K562 (cell line): ENCODE measurements around the gene PRRC2A. TPM values are rescaled to one million over a fixed set of nuclear protein-coding genes. Genes with fewer than 3 reads are reported as not detected.

ENCODE experiments used
- ARNT ChIP-seq, 2 experiments: fragments of 450-650 bp; IDR thresholded peaks; 2 replicates each; pipeline ENCODE4 v1.6.1; 2016; ENCODE audit warnings: mild to moderate bottlenecking in 1 of 2
- ATF1 ChIP-seq, 2 experiments: fragments of 450-650 bp in 1 of 2; IDR thresholded peaks; 2 replicates each; pipeline ENCODE4 v1.6.1; 2016; ENCODE audit warnings: missing compliant biosample characterization in 1 of 2, missing genetic modification characterization in 1 of 2
- CTBP1 ChIP-seq: fragments of 450-650 bp; IDR thresholded peaks from 2 replicates; pipeline ENCODE4 v1.6.1; 2016; ENCODE audit warnings: borderline replicate concordance
- ETV5 ChIP-seq: sonication (generic); formaldehyde crosslinking; IDR thresholded peaks from 2 replicates; pipeline ENCODE4 v1.4.0; 2020; ENCODE audit warnings: low read depth, mild to moderate bottlenecking, missing genetic modification reagents
- FOXK1 ChIP-seq: sonication (generic); formaldehyde crosslinking; IDR thresholded peaks from 2 replicates; pipeline ENCODE4 v1.8.0; 2022; ENCODE audit warnings: missing genetic modification reagents, mild to moderate bottlenecking, borderline replicate concordance
- HCFC1 ChIP-seq: IDR thresholded peaks from 2 replicates; pipeline ENCODE4 v1.6.1; 2012; ENCODE audit warnings: low read depth, low read length, improper control_type of control experiment
- JUN ChIP-seq, 2 experiments: sonication (generic) in 1 of 2; formaldehyde crosslinking in 1 of 2; IDR thresholded peaks; 2 replicates each; pipeline versions ENCODE4 v1.6.1 to v1.8.0; 2012 to 2022; ENCODE audit warnings: borderline replicate concordance in 2 of 2, mild to moderate bottlenecking in 2 of 2, improper control_type of control experiment in 1 of 2, low read depth in 1 of 2, low read length in 1 of 2, missing genetic modification reagents in 1 of 2
- MNT ChIP-seq, 2 experiments: fragments of 450-650 bp; conservative IDR thresholded peaks; 2 replicates each; pipeline ENCODE4 v1.6.1; 2017; ENCODE audit warnings: mild to moderate bottlenecking in 2 of 2, moderate library complexity in 2 of 2
- NBN ChIP-seq: fragments of 450-650 bp; IDR thresholded peaks from 2 replicates; pipeline ENCODE4 v1.6.1; 2016; ENCODE audit warnings: low read depth, mild to moderate bottlenecking
- NFIX ChIP-seq: fragments of 250-450 bp; sonication (Bioruptor Pico); IDR thresholded peaks from 2 replicates; pipeline ENCODE4 v1.4.0; 2020; ENCODE audit warnings: low read depth, mild to moderate bottlenecking, moderate library complexity
- NONO ChIP-seq, 2 experiments: fragments of 200-400 bp in 1 of 2; fragments of 450-650 bp in 1 of 2; formaldehyde crosslinking in 1 of 2; IDR thresholded peaks; 2 replicates each; pipeline ENCODE4 v1.6.1; 2017; ENCODE audit warnings: low read depth in 2 of 2, mild to moderate bottlenecking in 2 of 2, moderate library complexity in 2 of 2, low read length in 1 of 2
- STAG1 ChIP-seq: sonication (generic); formaldehyde crosslinking; IDR thresholded peaks from 2 replicates; pipeline ENCODE4 v1.5.0; 2020; ENCODE audit warnings: missing genetic modification reagents, borderline replicate concordance
- TBP ChIP-seq: optimal IDR thresholded peaks from 2 replicates; pipeline ENCODE3; 2011; ENCODE audit warnings: low read depth, low read length, improper control_type of control experiment
- TEAD4 ChIP-seq, 2 experiments: sonication (generic) in 1 of 2; formaldehyde crosslinking in 1 of 2; IDR thresholded peaks; 2 replicates each; pipeline versions ENCODE4 v1.6.1 to v1.8.0; 2012 to 2022; ENCODE audit warnings: borderline replicate concordance in 1 of 2, inconsistent platforms in 1 of 2, low read length in 1 of 2, mild to moderate bottlenecking in 1 of 2, missing genetic modification reagents in 1 of 2
- TOE1 ChIP-seq, 2 experiments: fragments of 450-650 bp in 1 of 2; sonication (generic) in 1 of 2; formaldehyde crosslinking in 1 of 2; IDR thresholded peaks; 2 replicates each; pipeline versions ENCODE4 v1.7.1 to v1.8.0; 2016 to 2022; ENCODE audit warnings: borderline replicate concordance in 2 of 2, mild to moderate bottlenecking in 2 of 2, antibody characterized with exemption in 1 of 2, inconsistent platforms in 1 of 2, low read depth in 1 of 2, missing genetic modification reagents in 1 of 2, moderate library complexity in 1 of 2
- ZC3H11A ChIP-seq: IDR thresholded peaks from 2 replicates; pipeline ENCODE4 v1.6.1; 2012; ENCODE audit warnings: low read depth, low read length, improper control_type of control experiment
- ZNF175 ChIP-seq: fragments of 200-800 bp; sonication (Bioruptor generic); IDR thresholded peaks from 2 replicates; pipeline ENCODE4 v1.6.1; 2016; ENCODE audit warnings: low read depth, mild to moderate bottlenecking, missing genetic modification characterization, missing compliant biosample characterization
- polyA plus RNA-seq, 8 experiments: library from polyadenylated mRNA; depleted of rRNA in 4 of 8; stranded (reverse) in 5 of 8; unstranded in 3 of 8; fragments of >200 nt; fragmentation: Nextera tagmentation in 2 of 8; fragmentation: Illumina TruSeq in 1 of 8; extraction: Ambion mirVana in 2 of 8; extraction: Trizol in 1 of 8; gene quantifications; 2 replicates each; pipeline versions ENCODE4 v1.2.1 to v1.2.3, GENCODE V29; 2011 to 2014; ENCODE audit warnings: inconsistent platforms in 1 of 8, missing spikeins in 1 of 8
- total RNA-seq, 7 experiments: library from RNA; depleted of rRNA in 6 of 7; stranded (reverse); fragments of >200 nt in 6 of 7; fragmentation: Illumina TruSeq in 2 of 7; extraction: Trizol in 2 of 7; gene quantifications; 2 replicates each; pipeline versions ENCODE4 v1.2.1 to v1.2.3, GENCODE V29; 2011 to 2021; ENCODE audit warnings: low replicate concordance in 1 of 7
- TF ChIP-seq, protein P1 (sequence below), 3 experiments: IDR thresholded peaks in 2 of 3; conservative IDR thresholded peaks in 1 of 3; 2 replicates each; pipeline ENCODE4 v1.5.1; 2011 to 2012; ENCODE audit warnings: low read length in 3 of 3, mild to moderate bottlenecking in 3 of 3, control low read depth in 2 of 3, improper control_type of control experiment in 1 of 3, inconsistent platforms in 1 of 3, low read depth in 1 of 3, mixed read lengths in 1 of 3, moderate library complexity in 1 of 3; ENCODE audit not compliant: insufficient read depth in 2 of 3
- TF ChIP-seq, protein P2 (sequence below), 2 experiments: fragments of 450-650 bp in 1 of 2; sonication (generic) in 1 of 2; formaldehyde crosslinking; conservative IDR thresholded peaks; 2 replicates each; pipeline versions ENCODE4 v1.4.0 to v1.8.1; 2020 to 2022; ENCODE audit warnings: mild to moderate bottlenecking in 1 of 2, missing genetic modification reagents in 1 of 2

PRRC2A gene
- total and polyA plus RNA-seq, 9 of the 15 experiments (the other 6 are each of a cell fraction or from before 2014, with no cell fraction given), result 1.0 to 332 (median 63.0) TPM

- TF ChIP-seq FOXK1 (CRISPR knock-in tag) (0 out of 2 replicates have a peak, but pooled peaks have one; percentile 58), TOE1 (IDR thresholded peaks at IDR 0.05; ENCODE audit: borderline replicate concordance) (no peak), TOE1 (CRISPR knock-in tag; IDR thresholded peaks at IDR 0.05; ENCODE audit: borderline replicate concordance, low read depth) (no peak), NBN (0 out of 2 replicates have a peak, but pooled peaks have one; percentile 54), NONO (IDR thresholded peaks at IDR 0.05; ENCODE audit: low read depth in 2 of 2, low read length in 1 of 2) (0 out of 4 replicates have a peak, but pooled peaks of 1 of the 2 experiments have one; percentile 11), CTBP1 (0 out of 2 replicates have a peak, but pooled peaks have one; percentile 51), STAG1 (CRISPR knock-in tag) (peak; percentile 93), ATF1 (CRISPR knock-in tag; IDR thresholded peaks at IDR 0.05) (no peak), ATF1 (tag; IDR thresholded peaks at IDR 0.05) (peak; percentile 27; the same call in 1 of the 2 replicates), ZNF175 (CRISPR knock-in tag) (no peak), TEAD4 (IDR thresholded peaks at IDR 0.05; ENCODE audit: low read length) (no peak), TEAD4 (CRISPR knock-in tag; IDR thresholded peaks at IDR 0.05; ENCODE audit: borderline replicate concordance) (peak; percentile 68; the same call in 1 of the 2 replicates), ZC3H11A (no peak), HCFC1 (peak; percentile 35; the same call in 1 of the 2 replicates), JUN (IDR thresholded peaks at IDR 0.05; ENCODE audit: borderline replicate concordance, low read depth, low read length) (peak; percentile 58; the same call in 1 of the 2 replicates), JUN (CRISPR knock-in tag; IDR thresholded peaks at IDR 0.05; ENCODE audit: borderline replicate concordance) (0 out of 2 replicates have a peak, but pooled peaks have one; percentile 54), MNT (conservative IDR thresholded peaks at IDR 0.05) (peak in 1 of 2 experiments; percentile 21; a peak in 1 of 4 replicates), ETV5 (peak; percentile 50; the same call in 1 of the 2 replicates), ARNT (IDR thresholded peaks at IDR 0.05) (peak in 1 of 2 experiments; percentile 79; a peak in 2 of 4 replicates), NFIX (CRISPR knock-in tag) (no peak), TBP (peak; percentile 32)
- TF ChIP-seq, protein P1, sequence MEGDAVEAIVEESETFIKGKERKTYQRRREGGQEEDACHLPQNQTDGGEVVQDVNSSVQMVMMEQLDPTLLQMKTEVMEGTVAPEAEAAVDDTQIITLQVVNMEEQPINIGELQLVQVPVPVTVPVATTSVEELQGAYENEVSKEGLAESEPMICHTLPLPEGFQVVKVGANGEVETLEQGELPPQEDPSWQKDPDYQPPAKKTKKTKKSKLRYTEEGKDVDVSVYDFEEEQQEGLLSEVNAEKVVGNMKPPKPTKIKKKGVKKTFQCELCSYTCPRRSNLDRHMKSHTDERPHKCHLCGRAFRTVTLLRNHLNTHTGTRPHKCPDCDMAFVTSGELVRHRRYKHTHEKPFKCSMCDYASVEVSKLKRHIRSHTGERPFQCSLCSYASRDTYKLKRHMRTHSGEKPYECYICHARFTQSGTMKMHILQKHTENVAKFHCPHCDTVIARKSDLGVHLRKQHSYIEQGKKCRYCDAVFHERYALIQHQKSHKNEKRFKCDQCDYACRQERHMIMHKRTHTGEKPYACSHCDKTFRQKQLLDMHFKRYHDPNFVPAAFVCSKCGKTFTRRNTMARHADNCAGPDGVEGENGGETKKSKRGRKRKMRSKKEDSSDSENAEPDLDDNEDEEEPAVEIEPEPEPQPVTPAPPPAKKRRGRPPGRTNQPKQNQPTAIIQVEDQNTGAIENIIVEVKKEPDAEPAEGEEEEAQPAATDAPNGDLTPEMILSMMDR (IDR thresholded peaks at IDR 0.05 in 2 of 3, conservative IDR thresholded peaks at IDR 0.05 in 1 of 3; ENCODE audit: insufficient read depth in 2 of 3, low read depth in 1 of 3, low read length in 3 of 3), result peak; percentile 96 to 99 (median 99)
- TF ChIP-seq, protein P2, sequence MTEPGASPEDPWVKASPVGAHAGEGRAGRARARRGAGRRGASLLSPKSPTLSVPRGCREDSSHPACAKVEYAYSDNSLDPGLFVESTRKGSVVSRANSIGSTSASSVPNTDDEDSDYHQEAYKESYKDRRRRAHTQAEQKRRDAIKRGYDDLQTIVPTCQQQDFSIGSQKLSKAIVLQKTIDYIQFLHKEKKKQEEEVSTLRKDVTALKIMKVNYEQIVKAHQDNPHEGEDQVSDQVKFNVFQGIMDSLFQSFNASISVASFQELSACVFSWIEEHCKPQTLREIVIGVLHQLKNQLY (CRISPR knock-in tag; conservative IDR thresholded peaks at IDR 0.05), result 0 out of 4 replicates have a peak, but pooled peaks of 1 of the 2 experiments have one; percentile 50
Measured at GRCh38 chr6:31680226-31681134, 60.0 kb downstream of the PRRC2A start, which contains the start of gene LY6G5C (continued).
